ENCODE data around the gene SLC4A5.

SLC4A5 gene

DNA sequence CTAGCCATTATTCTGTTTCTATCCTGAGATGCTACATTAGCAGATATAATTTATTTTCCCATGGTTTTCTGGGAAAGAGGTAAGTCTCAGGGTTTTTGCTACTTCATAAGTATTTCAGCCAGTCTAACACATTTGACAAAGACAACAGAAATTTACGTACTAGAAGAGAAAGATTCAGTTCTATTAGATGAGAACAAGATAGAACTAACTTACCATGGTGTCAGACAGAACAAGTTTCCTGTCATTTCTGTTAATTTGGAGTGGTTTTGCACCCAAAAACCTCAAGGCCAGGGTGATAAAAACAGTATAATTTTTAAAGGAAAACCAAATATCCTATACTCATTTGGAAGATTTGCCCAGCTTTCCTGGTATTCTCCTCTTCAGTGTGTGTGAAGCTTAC, 15.6 kb downstream of the SLC4A5 start:
- no peak for TF ChIP-seq CTCF (IDR thresholded peaks at IDR 0.05; ENCODE audit: insufficient read depth, low read length, missing control alignments)
- CTCF ChIA-PET: interaction anchor here (1.4 to 6.4 kb wide), 2 partner anchors 7 to 13 kb away, joined by 6 to 108 read pairs; no protein-coding TSS in a partner anchor
- no peak overlapping the region for H3K4me3 ChIP-seq (ENCODE audit: low read depth, low read length)
- POLR2A ChIA-PET: interaction anchor here (0.6 kb wide), 1 partner anchor 75 kb away, joined by 3 read pairs; no protein-coding TSS in a partner anchor
- DNase-seq (ENCODE audit: low read depth, low spot score): no peak

GRCh38 chr2:74327199-74327598, 16.0 kb downstream of the SLC4A5 start:
- no peak for TF ChIP-seq CTCF (IDR thresholded peaks at IDR 0.05; ENCODE audit: insufficient read depth, low read length, missing control alignments)
- no peak for DNase-seq (ENCODE audit: low read depth, low spot score)
- ChIA-PET POLR2A (interaction anchor here (0.6 kb wide), 1 partner anchor 75 kb away, joined by 3 read pairs; no protein-coding TSS in a partner anchor), CTCF (interaction anchor here (0.6 to 6.4 kb wide), 4 partner anchors 7 to 499 kb away, joined by 3 to 108 read pairs (median 4); partner anchors contain the start of gene STAMBP)
- no peak overlapping the region for H3K4me3 ChIP-seq (ENCODE audit: low read depth, low read length)

DNA sequence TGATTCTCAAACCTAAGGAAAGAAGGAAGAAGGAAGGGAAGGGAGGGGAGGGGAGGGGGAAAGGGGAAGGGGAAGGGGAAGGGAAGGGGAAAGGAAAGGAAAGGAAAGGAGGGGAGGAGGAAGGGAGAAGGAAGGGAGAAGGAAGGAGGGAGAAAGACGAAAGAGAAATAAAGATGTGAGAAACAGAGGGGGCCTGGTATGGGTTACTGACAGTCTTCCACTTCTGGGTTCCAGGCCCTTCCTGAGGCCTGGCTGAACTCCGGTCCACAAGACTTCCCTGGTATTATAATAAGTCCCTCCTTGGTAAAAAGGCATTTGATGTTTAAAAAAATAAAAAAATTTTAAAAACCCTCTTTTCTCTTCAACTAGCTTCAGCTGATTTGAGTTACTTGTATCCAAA, 17.4 kb downstream of the SLC4A5 start:
- ChIA-PET CTCF (interaction anchor here (1.4 to 6.4 kb wide), 2 partner anchors 9 to 76 kb away, joined by 3 to 108 read pairs; no protein-coding TSS in a partner anchor), POLR2A (no interaction called here)
- DNase-seq (ENCODE audit: low read depth, low spot score): no peak
- H3K4me3 ChIP-seq (ENCODE audit: low read depth, low read length): no peak overlapping the region
- TF ChIP-seq CTCF (IDR thresholded peaks at IDR 0.05; ENCODE audit: insufficient read depth, low read length, missing control alignments): no peak

GRCh38 chr2:74321737-74322136, 21.5 kb downstream of the SLC4A5 start:
- ChIA-PET POLR2A (no interaction called here), CTCF (interaction anchor here (1.2 to 4.0 kb wide), 3 partner anchors 13 to 70 kb away, joined by 4 to 38 read pairs (median 5); no protein-coding TSS in a partner anchor)
- TF ChIP-seq CTCF (IDR thresholded peaks at IDR 0.05; ENCODE audit: insufficient read depth, low read length, missing control alignments): no peak
- no peak for DNase-seq (ENCODE audit: low read depth, low spot score)
- H3K4me3 ChIP-seq (ENCODE audit: low read depth, low read length): no peak overlapping the region

GRCh38 chr2:74317701-74318100, 25.5 kb downstream of the SLC4A5 start:
- H3K4me3 ChIP-seq (ENCODE audit: low read depth, low read length): no peak overlapping the region
- TF ChIP-seq CTCF (IDR thresholded peaks at IDR 0.05; ENCODE audit: insufficient read depth, low read length, missing control alignments): no peak
- CTCF ChIA-PET: interaction anchor here (0.6 to 0.9 kb wide), 2 partner anchors 17 to 68 kb away, joined by 3 read pairs; no protein-coding TSS in a partner anchor
- POLR2A ChIA-PET: no interaction called here
- DNase-seq (ENCODE audit: low read depth, low spot score): no peak

GRCh38 chr2:74316627-74317295, 26.5 kb downstream of the SLC4A5 start:
- no peak overlapping the region for H3K4me3 ChIP-seq (ENCODE audit: low read depth, low read length)
- no peak for TF ChIP-seq CTCF (IDR thresholded peaks at IDR 0.05; ENCODE audit: insufficient read depth, low read length, missing control alignments)
- ChIA-PET CTCF (interaction anchor here (3.9 kb wide), 1 partner anchor 18 kb away, joined by 31 read pairs; no protein-coding TSS in a partner anchor), POLR2A (no interaction called here)
- DNase-seq (ENCODE audit: low read depth, low spot score): no peak

Data from AG04449 (cell line).